H1 (cell line): ENCODE data around the gene LY86. TPM values are rescaled to one million over a fixed set of nuclear protein-coding genes. Genes with fewer than 3 reads are reported as not detected.

Experiments used
- BACH1 ChIP-seq: IDR thresholded peaks from 2 replicates; pipeline ENCODE4 v1.6.1; 2012; ENCODE audit warnings: low read length, improper control_type of control experiment
- EZH2 ChIP-seq: fragments of 200-600 bp; sonication (generic); IDR thresholded peaks from 2 replicates; pipeline ENCODE4 v1.7.1; 2012; ENCODE audit warnings: low read depth, mild to moderate bottlenecking, moderate library complexity, low read length, inconsistent platforms; ENCODE audit not compliant: severe bottlenecking
- FOSL1 ChIP-seq: IDR thresholded peaks from 2 replicates; pipeline ENCODE4 v1.6.1; 2011; ENCODE audit warnings: mild to moderate bottlenecking, low read depth, low read length, moderate library complexity; ENCODE audit not compliant: insufficient read depth
- POLR2A ChIP-seq, 2 experiments: IDR thresholded peaks; 1 replicate in 1 of 2; 2 replicates in 1 of 2; pipeline ENCODE4 v1.6.1; 2011; ENCODE audit warnings: low read depth in 2 of 2, low read length in 2 of 2, mild to moderate bottlenecking in 2 of 2; ENCODE audit errors: control extremely low read depth in 1 of 2
- POU5F1 ChIP-seq: IDR thresholded peaks from 2 replicates; pipeline ENCODE4 v1.6.1; 2011; ENCODE audit warnings: low read depth, mild to moderate bottlenecking, low read length, moderate library complexity
- RFX5 ChIP-seq: IDR thresholded peaks from 2 replicates; pipeline ENCODE4 v1.6.1; 2011; ENCODE audit warnings: low read depth, low read length, improper control_type of control experiment, borderline replicate concordance
- SAP30 ChIP-seq: fragments of 300-600 bp; sonication (generic); IDR thresholded peaks from 2 replicates; pipeline ENCODE4 v1.7.1; 2012; ENCODE audit warnings: low read length, moderate library complexity, mild to moderate bottlenecking, inconsistent platforms; ENCODE audit not compliant: insufficient read depth, insufficient replicate concordance
- SIX5 ChIP-seq: IDR thresholded peaks from 2 replicates; pipeline ENCODE4 v1.6.1; 2011; ENCODE audit warnings: mild to moderate bottlenecking, low read depth, low read length
- TBP ChIP-seq: IDR thresholded peaks from 2 replicates; pipeline ENCODE4 v1.6.1; 2011; ENCODE audit warnings: low read depth, low read length, improper control_type of control experiment
- polyA plus RNA-seq, 7 experiments: library from polyadenylated mRNA; depleted of rRNA in 3 of 7; stranded (reverse) in 5 of 7; unstranded in 2 of 7; fragments of >200 nt in 5 of 7; fragments of 200-250 nt in 2 of 7; gene quantifications; 1 replicate in 5 of 7; 2 replicates in 1 of 7; 4 replicates in 1 of 7; pipeline versions ENCODE4 v1.2.1 to v1.2.3, GENCODE V29; 2011 to 2013; ENCODE audit warnings: missing spikeins in 2 of 7, mixed read lengths in 2 of 7
- total RNA-seq: library from RNA; stranded (reverse); fragmentation: NEBNext Ultra II Directional; extraction: Animal tissue kit (Norgen Biotek cat#: 25700); gene quantifications from 2 replicates; pipeline ENCODE4 v1.2.1, GENCODE V29; 2021
- TF ChIP-seq, protein P1 (sequence below): fragments of 300-600 bp; sonication (generic); IDR thresholded peaks from 2 replicates; pipeline ENCODE4 v1.7.1; 2012; ENCODE audit warnings: low read length, moderate library complexity, mild to moderate bottlenecking, inconsistent platforms; ENCODE audit not compliant: insufficient replicate concordance
- TF ChIP-seq, protein P2 (sequence below): IDR thresholded peaks from 2 replicates; pipeline ENCODE4 v1.6.1; 2012; ENCODE audit warnings: low read length, inconsistent platforms

LY86 gene
- total and polyA plus RNA-seq, 2 of the 8 experiments (the other 6 are each of a cell fraction or from before 2014, with no cell fraction given): not detected

DNA sequence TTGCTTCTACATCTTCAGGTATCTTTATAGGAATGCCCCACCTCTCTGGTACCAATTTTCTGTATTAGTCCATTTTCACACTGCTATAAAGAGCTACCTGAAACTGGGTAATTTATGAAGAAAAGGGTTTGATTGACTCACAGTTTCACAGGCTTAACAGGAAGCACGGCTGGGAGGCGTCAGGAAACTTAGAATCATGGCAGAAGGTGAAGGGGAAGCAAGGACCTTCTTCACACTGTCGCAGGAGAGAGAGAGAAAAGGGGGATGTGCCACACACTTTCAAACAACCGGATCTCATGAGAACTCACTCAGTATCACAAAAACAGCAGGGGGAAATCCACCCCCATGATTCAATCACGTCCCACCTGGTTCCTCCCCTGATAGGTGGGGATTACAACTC is 24.4 kb upstream of the LY86 start (continued):
- TF ChIP-seq, protein P1, sequence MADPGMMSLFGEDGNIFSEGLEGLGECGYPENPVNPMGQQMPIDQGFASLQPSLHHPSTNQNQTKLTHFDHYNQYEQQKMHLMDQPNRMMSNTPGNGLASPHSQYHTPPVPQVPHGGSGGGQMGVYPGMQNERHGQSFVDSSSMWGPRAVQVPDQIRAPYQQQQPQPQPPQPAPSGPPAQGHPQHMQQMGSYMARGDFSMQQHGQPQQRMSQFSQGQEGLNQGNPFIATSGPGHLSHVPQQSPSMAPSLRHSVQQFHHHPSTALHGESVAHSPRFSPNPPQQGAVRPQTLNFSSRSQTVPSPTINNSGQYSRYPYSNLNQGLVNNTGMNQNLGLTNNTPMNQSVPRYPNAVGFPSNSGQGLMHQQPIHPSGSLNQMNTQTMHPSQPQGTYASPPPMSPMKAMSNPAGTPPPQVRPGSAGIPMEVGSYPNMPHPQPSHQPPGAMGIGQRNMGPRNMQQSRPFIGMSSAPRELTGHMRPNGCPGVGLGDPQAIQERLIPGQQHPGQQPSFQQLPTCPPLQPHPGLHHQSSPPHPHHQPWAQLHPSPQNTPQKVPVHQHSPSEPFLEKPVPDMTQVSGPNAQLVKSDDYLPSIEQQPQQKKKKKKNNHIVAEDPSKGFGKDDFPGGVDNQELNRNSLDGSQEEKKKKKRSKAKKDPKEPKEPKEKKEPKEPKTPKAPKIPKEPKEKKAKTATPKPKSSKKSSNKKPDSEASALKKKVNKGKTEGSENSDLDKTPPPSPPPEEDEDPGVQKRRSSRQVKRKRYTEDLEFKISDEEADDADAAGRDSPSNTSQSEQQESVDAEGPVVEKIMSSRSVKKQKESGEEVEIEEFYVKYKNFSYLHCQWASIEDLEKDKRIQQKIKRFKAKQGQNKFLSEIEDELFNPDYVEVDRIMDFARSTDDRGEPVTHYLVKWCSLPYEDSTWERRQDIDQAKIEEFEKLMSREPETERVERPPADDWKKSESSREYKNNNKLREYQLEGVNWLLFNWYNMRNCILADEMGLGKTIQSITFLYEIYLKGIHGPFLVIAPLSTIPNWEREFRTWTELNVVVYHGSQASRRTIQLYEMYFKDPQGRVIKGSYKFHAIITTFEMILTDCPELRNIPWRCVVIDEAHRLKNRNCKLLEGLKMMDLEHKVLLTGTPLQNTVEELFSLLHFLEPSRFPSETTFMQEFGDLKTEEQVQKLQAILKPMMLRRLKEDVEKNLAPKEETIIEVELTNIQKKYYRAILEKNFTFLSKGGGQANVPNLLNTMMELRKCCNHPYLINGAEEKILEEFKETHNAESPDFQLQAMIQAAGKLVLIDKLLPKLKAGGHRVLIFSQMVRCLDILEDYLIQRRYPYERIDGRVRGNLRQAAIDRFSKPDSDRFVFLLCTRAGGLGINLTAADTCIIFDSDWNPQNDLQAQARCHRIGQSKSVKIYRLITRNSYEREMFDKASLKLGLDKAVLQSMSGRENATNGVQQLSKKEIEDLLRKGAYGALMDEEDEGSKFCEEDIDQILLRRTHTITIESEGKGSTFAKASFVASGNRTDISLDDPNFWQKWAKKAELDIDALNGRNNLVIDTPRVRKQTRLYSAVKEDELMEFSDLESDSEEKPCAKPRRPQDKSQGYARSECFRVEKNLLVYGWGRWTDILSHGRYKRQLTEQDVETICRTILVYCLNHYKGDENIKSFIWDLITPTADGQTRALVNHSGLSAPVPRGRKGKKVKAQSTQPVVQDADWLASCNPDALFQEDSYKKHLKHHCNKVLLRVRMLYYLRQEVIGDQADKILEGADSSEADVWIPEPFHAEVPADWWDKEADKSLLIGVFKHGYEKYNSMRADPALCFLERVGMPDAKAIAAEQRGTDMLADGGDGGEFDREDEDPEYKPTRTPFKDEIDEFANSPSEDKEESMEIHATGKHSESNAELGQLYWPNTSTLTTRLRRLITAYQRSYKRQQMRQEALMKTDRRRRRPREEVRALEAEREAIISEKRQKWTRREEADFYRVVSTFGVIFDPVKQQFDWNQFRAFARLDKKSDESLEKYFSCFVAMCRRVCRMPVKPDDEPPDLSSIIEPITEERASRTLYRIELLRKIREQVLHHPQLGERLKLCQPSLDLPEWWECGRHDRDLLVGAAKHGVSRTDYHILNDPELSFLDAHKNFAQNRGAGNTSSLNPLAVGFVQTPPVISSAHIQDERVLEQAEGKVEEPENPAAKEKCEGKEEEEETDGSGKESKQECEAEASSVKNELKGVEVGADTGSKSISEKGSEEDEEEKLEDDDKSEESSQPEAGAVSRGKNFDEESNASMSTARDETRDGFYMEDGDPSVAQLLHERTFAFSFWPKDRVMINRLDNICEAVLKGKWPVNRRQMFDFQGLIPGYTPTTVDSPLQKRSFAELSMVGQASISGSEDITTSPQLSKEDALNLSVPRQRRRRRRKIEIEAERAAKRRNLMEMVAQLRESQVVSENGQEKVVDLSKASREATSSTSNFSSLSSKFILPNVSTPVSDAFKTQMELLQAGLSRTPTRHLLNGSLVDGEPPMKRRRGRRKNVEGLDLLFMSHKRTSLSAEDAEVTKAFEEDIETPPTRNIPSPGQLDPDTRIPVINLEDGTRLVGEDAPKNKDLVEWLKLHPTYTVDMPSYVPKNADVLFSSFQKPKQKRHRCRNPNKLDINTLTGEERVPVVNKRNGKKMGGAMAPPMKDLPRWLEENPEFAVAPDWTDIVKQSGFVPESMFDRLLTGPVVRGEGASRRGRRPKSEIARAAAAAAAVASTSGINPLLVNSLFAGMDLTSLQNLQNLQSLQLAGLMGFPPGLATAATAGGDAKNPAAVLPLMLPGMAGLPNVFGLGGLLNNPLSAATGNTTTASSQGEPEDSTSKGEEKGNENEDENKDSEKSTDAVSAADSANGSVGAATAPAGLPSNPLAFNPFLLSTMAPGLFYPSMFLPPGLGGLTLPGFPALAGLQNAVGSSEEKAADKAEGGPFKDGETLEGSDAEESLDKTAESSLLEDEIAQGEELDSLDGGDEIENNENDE: no peak
- TF ChIP-seq, protein P2, sequence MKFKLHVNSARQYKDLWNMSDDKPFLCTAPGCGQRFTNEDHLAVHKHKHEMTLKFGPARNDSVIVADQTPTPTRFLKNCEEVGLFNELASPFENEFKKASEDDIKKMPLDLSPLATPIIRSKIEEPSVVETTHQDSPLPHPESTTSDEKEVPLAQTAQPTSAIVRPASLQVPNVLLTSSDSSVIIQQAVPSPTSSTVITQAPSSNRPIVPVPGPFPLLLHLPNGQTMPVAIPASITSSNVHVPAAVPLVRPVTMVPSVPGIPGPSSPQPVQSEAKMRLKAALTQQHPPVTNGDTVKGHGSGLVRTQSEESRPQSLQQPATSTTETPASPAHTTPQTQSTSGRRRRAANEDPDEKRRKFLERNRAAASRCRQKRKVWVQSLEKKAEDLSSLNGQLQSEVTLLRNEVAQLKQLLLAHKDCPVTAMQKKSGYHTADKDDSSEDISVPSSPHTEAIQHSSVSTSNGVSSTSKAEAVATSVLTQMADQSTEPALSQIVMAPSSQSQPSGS: no peak
- no peak for TF ChIP-seq SAP30
- TF ChIP-seq RFX5: no peak
- TF ChIP-seq TBP: no peak
- no peak for TF ChIP-seq BACH1
- TF ChIP-seq FOSL1: no peak
- TF ChIP-seq SIX5: no peak
- TF ChIP-seq EZH2: no peak
- no peak for TF ChIP-seq POLR2A (IDR thresholded peaks at IDR 0.05; ENCODE audit: control extremely low read depth in 1 of 2, low read depth in 2 of 2, low read length in 2 of 2)
- no peak for TF ChIP-seq POU5F1
